Loucy (cell line): ENCODE results near the gene ABCA3.

Experiments
- EZH2phosphoT487 ChIP-seq: fragments of 200-600 bp; IDR thresholded peaks from 2 replicates; pipeline ENCODE4 v1.6.1; 2018; ENCODE audit warnings: antibody characterized with exemption, mild to moderate bottlenecking, moderate library complexity, borderline replicate concordance
- TF ChIP-seq, protein P1 (sequence below): fragments of 200-600 bp; sonication (generic); conservative IDR thresholded peaks from 2 replicates; pipeline ENCODE4 v1.5.1; 2014; ENCODE audit warnings: mild to moderate bottlenecking, antibody characterized with exemption, low read length

GRCh38 chr16:2284797-2285576 is 55.5 kb downstream of the ABCA3 start:
- TF ChIP-seq, protein P1, sequence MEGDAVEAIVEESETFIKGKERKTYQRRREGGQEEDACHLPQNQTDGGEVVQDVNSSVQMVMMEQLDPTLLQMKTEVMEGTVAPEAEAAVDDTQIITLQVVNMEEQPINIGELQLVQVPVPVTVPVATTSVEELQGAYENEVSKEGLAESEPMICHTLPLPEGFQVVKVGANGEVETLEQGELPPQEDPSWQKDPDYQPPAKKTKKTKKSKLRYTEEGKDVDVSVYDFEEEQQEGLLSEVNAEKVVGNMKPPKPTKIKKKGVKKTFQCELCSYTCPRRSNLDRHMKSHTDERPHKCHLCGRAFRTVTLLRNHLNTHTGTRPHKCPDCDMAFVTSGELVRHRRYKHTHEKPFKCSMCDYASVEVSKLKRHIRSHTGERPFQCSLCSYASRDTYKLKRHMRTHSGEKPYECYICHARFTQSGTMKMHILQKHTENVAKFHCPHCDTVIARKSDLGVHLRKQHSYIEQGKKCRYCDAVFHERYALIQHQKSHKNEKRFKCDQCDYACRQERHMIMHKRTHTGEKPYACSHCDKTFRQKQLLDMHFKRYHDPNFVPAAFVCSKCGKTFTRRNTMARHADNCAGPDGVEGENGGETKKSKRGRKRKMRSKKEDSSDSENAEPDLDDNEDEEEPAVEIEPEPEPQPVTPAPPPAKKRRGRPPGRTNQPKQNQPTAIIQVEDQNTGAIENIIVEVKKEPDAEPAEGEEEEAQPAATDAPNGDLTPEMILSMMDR: no peak
- TF ChIP-seq EZH2phosphoT487: no peak
